ENCODE measurements around the gene BAIAP2.
"Not testable (repeated sequence)": the region's sequence is repeated elsewhere in the genome, so short reads cannot be mapped to it uniquely, and the experiment has no call there.

Gene BAIAP2

DNA sequence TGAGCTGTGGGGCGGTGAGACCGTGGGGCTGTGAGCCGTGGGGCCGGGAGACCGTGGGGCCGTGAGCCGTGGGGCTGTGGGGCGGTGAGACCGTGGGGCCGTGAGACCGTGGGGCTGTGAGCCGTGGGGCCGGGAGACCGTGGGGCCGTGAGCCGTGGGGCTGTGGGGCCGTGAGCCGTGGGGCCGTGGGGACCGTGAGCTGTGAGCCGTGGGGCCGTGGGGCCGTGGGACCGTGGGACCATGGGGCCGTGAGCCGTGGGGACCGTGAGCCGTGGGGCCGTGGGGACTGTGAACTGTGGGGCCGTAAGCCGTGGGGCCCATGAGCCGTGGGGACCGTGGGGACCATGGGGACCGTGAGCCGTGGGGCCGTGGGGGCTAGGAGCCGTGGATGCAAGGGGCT is 105.7 kb downstream of the BAIAP2 start:
- DNase-seq (ENCODE audit: low spot score) = no peak

DNA sequence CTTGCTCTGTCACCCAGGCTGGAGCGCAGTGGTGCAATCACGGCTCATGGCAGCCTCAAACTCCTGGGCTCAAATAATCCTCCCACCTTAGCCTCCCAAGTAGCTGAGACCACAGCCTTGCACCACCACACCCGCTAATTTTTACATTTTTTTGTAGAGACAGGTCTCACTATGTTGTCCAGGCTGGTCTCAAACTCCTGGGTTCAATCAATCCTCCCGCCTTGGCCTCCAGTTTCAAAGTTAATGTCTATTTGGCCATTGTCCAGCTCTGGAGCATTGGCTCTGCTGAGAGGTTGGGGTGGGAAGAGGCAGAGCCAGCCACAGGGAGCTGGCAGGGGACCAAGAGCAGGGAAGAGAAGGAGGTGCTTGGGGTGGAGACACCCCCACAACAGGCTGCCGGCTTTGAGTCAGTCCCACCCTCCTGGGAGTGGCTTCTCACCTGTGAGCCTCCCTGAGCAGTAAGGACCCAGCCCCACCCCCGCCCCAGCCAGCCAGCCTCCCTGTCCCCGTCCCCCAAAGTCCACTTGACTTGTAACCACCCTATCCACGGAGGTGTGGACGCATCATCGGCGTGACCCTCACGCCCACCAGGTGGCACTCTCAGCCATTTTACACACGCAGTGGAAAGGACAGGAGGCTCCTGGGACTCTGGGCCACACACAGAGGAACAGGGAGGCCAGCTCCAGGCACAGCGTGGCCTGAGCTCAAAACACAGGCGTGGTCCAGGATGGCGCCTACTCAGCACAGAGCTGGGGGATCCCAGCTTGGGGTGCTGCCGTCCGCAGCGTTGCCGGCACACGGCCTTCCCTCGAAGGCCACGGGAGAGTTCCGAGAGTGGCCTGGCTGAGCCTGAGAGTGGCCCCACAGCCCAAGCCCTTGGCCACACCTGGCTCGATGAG is 107.6 kb downstream of the BAIAP2 start:
- peak; percentile 86 for DNase-seq (ENCODE audit: low spot score)

DNA sequence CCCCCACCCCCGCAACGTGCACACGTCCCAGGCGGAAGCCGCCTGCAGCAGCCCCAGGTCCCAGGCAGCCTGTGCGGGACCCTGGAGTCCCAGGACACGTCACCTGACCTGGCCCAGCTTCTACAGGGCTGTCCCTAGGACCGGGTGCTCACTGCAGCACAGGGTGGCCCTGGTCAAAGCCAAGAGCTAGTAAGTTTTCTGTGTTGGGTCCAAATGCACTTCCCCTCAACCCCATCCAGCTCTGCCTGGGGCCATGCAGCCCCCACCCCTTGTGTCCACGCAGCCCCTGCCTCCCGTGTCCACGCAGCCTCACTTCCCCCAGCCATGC is 108.2 kb downstream of the BAIAP2 start:
- DNase-seq (ENCODE audit: low spot score) = no peak

DNA sequence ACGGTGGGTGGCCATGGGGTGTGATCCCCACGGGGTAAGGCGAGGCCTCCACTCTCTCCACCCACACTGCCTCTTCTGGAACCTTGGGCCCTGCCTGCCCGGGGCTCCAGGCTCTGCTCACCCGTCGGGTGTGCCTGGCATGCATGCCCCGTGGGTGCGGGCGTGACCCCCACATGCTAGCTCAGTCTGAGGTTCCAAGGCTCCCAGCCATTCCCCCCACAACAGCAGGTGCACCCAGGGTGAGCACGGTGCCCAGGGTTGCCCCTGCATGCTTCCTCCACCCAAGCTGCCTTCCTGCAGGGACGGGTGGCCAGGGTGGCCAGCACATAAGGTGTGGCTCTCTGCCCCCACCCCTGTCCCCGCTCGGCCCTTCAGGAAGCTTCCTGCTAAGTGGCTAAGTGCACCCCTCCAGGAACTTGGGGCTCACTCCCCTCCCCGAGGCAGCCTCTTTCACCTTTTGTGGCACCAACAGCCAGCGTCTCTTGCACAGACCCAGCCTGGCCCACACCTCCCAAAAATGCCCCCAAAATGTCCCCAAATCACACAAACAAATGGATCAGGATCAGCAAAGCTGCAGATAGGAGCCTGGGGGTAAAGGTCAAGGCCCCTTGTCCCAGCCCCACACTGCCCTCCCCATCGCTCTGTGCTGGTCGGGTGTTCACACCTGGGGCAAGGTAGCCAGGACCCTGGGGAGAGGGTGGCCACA is 108.9 kb downstream of the BAIAP2 start:
- DNase-seq (ENCODE audit: low spot score) = no peak

DNA sequence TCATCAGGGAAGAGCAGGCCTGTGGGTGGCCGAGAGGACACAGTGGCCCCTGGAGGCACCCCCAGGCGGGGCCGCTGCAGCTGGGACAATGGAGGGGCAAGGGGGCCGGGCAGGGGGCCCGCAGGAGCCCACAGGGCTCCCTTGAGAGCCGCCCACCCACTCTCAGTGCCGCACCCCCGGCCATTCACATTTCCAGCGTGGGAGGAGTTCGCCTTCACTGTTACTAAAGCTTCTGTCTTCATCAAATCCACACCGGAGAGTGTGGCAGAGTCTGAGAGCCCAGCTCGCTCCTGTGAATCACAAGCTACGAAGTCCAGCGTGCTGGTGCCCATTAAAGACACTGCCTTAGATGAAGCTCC is 109.5 kb downstream of the BAIAP2 start:
- DNase-seq (ENCODE audit: low spot score) = no peak

DNA sequence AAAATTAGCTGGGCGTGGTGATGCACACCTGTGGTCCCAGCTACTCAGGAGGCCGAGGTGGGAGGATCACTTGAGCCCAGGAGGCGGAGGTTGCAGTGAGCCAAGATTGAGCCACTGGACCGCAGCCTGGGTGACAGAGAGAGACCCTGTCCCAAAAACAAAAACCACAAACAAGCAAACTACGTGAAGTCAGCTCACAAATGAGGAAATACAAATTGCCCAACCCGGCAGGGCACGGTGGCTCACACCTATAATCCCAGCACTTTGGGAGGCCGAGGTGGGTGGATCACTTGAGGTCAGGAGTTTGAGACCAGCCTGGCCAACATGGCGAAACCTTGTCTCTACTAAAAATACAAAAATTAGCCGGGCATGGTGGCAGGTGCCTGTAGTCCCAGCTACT is 111.3 kb downstream of the BAIAP2 start:
- not testable (repeated sequence) for DNase-seq (ENCODE audit: low spot score)

DNA sequence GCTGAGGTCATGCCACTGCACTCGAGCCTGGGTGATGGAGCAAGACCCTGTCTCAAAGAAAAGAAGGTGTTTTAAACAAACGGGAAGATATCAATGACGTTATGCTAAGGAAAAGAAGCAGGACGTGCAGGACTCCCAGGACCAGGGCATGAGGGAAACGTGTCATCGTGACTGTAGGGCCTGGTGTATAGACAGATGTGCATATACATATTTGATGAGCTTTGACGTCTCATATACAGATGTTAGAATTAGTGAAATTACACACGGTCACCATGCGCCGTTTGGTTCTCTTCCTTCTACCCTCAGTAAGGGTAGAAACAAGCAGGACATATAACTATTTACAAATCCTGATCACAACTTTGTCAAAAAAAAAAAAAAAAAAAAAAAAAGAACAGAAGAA is 112.8 kb downstream of the BAIAP2 start:
- DNase-seq (ENCODE audit: low spot score) = no peak

DNA sequence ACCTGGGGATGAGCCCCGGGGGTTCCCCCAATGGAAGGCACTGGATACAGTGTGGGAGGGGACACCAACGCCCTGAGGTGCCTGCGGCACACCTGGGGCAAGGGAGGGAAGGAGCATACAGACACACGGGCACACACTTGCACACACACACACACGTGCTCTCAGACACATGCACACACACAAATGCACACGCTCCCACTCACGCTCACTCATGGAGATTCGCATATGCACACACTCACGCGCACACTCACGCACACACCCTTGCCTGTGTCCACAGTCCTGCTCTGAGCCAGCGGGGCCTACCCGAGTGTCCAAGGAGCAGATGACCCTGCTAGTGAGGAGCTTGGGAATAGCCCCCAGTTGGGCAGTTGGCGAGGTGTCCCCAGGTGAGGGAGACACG is 113.6 kb downstream of the BAIAP2 start:
- DNase-seq (ENCODE audit: low spot score) = no peak

DNA sequence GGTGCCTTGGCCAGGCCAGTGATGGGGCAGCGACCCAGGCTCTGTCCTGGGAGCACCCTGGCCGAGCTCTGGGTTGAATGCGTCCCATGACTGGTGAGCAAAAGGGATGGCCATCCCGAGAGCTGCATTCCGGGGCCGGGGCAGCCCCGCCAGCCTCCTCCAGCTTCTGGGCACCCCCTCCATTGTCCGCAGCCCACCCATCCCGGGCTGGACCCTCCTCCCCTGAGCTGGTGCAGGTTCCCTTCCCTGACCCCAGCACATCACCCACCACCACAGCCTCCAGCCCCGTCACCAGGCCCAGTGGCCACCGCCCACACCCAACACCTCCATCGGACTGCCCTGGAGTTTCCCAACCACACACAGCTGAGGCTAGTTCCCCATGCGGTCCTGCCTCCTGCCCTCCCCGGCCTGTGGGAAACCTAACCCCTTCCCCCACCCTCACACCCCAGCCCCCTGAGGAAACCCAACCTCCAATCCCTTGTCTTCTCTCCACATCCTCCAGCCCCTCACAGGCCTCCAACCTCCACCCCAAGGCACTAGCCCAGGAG is 114.1 kb downstream of the BAIAP2 start:
- DNase-seq (ENCODE audit: low spot score) = no peak

DNA sequence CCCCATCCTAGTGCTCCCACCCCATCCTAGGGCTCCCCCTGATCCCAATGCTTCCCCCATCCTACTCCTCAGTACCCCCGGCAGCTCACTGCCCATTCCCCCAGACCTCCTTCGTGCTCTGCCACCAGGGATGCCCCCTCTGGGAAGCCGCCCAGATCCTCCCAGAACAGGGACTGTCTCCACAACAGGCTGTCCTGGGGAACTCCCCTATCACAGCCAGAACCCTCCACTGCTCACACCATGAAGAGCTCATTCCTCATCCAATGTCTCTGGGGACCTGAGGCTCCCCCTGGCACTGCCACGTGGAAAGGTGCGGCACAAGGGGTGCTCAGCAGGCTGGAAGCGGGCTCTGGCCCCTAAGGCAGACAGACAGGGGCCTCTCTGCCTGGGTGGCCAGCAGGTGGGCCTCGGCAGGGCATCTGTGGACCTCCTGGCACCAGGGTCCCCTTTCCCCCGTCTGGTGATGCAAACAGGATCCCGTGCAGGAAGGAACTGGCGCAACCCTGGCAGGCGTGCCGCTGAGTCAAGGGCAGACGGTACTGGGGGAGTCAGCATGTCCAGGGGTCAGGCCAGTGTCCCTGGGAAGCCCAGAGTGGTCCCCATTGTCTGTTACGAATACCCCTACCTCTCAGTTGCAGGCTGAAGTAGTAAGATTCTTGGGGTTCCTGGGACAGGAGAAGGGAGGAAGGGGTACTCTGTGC is 115.6 kb downstream of the BAIAP2 start:
- DNase-seq (ENCODE audit: low spot score) = no peak

DNA sequence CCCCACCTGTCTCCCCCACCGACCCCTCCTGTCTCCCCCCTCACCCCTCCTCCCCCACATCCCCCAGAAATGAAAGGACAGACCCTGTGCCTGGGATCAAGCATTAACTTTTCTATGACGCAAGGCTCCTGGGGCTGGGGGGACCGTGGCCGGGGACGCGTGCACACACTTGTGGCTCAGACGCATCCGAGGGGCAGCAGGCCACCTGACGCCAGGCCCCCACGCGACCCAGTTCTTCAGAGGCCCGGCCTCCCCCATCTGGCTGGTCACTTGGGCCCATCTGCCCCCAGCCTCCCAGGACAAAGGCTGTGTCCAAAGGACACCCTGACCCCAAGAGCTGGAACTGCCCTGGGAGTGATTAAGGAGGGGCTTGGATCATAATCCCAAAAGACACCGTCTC is 116.3 kb downstream of the BAIAP2 start:
- DNase-seq (ENCODE audit: low spot score) = no peak

DNA sequence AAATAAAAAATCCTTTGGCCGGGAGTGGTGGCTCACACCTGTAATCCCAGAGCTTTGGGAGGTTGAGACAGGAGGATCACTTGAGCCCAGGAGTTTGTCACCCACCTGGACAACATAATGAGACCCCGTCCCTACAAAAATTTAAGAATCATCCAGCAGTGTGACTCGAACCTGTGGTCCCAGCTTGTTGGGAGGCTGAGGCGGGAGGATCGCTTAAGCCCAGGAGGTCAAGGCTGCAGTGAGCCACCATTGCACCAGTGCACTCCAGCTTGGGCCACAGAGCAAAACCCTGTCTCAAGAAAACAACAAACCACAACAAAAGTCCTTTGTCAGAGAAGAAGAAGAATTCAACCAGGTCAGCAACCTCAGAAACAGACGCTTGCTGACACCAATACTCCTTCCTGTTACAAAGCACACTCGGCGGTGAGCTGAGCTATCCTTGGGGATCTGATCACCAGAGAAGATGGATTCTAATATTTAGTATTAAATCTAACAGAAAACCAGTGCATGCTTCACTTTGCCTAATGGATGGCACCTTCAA is 117.4 kb downstream of the BAIAP2 start:
- DNase-seq (ENCODE audit: low spot score) = no peak

DNA sequence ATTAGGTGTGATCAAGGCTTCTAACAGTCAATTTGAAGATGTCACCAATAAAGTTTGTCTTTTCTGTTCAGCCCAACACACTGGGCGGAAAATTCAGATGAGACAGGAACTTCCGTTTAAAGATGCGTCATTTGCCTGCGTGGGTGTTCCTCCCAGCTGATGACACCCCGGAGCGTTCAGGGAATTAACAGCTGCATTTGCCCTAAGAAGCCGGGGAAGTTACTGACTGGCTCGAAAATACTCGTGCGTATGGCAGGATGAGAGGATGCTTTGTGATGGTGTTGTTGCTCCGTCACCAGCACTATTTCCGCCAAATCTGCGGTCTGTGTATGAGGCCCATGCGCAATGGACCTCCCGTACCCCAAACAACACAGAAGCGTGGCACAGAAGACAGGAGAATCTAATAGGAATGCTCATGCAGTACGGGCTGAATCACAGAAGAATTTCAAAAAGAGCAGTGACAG is 118.4 kb downstream of the BAIAP2 start:
- DNase-seq (ENCODE audit: low spot score) = peak; percentile 95

DNA sequence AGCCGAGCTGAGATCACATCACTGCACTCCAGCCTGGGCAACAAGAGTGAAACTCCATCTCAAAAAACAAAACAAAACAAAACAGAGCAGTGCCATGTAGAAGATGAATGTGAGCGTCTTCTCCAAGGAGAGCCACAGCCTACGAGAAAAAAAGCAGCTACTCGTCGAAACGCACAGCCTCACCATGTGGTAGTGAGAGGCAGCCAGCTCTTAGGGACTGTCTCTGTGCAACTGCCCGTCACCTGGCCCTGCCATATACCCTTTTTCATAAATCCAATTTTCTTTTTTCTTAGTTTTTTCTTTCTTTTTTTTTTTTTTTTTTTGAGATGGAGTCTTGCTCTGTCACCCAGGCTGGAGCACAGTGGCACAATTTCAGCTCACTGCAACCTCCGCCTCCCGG is 119.1 kb downstream of the BAIAP2 start:
- DNase-seq (ENCODE audit: low spot score) = not testable (repeated sequence)

DNA sequence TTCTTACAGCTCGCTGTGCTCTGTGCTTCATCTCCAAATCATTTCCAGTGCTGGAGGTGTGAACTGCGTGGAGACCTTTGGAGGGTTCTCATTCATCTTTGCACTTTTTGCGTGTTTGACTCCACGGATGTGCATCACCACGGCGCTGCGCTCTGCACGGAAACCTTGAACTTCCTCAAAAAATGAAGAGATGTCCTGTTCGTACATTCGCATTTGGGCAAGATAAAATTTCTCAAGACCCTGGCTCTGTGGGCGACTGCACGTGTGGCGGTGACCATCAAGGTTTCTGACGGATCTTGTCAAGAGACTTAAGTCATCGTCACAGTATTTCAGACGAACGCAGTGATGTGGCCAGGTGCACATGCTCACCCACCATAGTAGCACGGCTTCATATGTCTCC is 120.0 kb downstream of the BAIAP2 start:
- DNase-seq (ENCODE audit: low spot score) = no peak

DNA sequence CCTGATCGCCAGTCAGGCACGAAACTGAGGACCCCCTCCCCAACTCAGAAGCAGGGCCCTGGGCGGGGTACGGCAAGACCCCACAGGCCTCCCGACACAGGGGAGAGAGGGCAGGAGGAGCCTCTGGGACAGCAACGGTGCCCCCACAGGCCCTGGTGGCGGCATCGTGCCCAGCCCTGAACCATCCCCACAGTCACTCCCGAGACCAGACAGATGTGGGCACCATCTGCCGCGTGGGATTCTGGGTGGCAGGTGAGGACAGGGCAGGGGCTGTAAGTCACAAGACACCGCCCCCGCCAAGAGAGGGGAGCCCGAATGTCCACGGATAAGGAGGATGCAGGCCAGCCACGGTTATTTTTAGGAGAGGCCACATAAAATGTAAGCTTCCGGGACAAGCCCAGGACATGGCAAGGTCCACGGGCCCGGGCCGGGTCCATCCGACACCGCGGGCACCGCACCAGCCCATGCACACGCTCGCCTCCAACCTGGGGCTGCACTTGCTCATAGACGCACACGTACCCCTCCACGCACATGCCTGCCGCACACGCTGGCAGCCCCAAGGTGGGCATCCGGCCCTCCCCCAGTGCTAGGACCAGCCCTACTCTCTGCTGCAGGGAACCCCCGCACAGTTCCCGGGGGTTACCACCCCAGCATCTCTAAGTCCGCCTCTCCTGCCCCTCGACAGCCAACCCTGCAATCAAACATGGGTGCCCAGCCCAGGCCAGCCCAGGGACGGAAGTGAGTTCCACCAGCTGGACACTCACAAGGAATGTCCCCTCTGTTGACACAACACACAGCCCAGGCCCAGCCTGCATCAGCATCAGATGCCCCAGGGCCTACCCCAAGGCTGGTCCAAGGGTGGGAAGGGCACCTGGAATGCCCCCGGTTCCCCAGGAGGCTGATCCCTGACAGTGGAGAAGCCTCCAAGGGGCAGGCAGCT is 122.2 kb downstream of the BAIAP2 start:
- DNase-seq (ENCODE audit: low spot score) = no peak

DNA sequence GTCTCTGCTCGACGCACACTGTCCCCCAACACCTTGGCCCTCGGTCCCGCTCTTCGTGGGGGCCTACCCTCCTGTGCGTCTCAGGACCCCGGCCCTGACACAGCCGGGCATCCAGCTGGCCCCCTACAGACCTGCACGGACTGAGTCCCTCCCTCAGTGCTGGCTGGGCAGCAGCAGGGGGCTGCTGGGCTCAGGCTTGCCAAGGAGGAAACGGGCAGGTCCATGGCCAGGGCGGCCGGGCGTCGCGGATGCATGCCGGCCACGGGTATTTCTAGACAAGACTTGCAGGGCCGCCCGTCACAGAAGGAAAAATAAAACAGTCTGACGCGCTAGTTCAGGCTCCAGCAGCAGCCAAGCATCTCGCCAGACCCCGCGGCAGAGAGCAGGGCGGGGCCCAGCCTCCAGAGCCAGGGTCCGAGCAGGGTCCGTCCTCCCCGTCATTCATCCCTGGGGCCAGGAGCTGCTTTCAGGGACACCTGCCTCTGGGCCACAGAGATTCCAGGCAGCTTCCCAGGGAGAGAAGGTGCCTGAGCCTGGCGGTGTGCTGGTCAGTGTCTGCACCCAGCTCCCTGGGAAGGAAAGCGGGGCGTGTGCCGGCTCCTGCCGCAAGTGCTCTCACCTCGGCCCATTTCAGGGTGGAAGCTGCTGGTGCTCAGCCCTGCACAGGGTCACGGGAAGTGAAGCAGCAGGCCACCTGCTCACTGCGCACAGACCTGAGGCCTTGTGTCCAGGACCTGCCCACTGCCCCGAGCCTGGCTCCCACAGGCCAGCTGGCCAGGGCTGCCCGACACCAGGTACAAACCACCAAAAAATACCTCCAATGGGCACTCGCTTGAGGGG is 123.1 kb downstream of the BAIAP2 start:
- no peak for DNase-seq (ENCODE audit: low spot score)

DNA sequence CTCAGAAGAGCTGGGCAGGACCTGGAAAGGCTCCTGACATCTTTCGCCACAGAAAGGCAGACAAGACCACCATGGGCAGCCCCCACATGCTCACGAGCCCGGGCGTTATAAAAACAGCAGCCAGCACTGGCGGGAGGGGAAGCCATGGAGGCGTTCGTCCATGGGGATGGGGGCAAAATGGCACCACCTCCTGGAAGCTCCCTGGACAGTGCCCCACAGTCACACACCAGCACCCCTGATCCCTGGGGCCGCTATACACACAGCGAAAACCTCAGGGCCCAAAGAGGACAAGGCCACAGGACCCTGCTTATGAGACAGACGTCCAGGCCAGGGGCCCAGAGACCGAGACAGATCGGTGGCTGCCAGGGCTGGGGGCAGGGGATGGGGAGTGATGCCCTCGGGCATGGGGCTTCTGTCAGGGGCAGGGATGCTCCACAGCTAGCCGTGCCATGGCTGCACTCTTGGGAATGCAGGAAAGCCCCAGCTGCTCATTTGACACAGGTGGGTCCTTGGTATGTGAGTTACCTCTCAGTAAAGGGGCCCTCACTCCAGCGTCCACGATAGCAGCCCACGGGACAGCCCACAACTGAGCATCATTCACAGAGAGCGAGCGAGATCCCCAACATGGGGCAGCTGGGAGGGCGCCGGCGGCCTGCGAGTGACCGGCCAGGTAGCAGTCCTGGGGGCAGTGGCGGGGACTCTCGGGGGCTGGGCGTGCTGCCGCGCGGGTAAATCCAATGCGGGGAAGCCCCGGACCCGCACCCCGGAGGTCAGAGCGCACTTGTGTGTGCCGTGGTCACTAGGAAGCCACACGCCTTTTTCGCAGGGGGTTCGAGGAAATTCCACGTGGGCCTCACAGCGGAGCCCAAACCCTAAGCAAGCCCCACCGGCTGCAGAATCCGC is 124.0 kb downstream of the BAIAP2 start:
- DNase-seq (ENCODE audit: low spot score) = no peak

DNA sequence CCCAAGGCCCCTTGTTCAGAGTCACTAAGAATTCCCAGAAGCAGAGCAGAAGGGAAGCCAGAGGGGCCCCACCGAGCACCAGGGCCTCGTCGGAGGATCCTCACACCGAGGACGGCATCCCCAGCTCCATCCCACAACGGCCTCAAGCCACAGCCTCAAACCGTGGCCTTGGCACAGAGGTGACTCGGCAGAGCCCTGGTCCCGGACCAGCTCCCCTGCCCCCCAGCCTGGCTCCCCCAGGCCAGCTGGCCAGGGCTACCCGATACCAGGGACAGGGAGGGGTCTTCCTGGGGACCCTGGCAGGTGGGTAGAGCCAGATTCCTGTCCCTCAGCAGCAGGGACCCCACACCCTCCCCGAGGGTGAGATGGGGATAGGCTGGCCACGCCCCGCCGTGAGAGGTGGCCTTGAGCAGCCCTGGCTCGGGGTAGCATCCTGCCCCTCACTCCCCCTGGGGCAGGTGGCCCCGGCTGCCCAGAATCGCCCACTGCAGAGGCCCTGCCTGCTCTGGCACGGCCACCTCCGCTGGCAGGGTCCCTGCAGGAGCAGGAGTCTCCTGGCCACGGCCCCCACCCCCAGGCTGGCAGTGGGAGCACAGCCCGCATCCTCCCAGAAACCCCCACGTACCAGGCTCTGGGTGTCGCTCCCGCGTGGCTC is 124.8 kb downstream of the BAIAP2 start:
- no peak for DNase-seq (ENCODE audit: low spot score)

Measured in globus pallidus (tissue), 1 donor.